RCC 7860 (cell line): ENCODE data around the gene CLPX.
"Not testable (repeated sequence)": the region's sequence is repeated elsewhere in the genome, so short reads cannot be mapped to it uniquely, and the experiment has no call there.

ENCODE experiments used
- DNase-seq: peaks from one replicate; pipeline ENCODE4 v3.0.0-alpha.2; 2015; ENCODE audit warnings: low spot score
- FAIRE-seq: peaks from 2 replicates; lab custom pipeline; 2012; peaks lifted over from hg19 to GRCh38; lab: Jason Lieb, UNC

Gene CLPX

GRCh38 chr15:65207280-65207840, 22.2 kb upstream of the CLPX start:
- DNase-seq = no peak
- no peak for FAIRE-seq

- no peak for FAIRE-seq
Observed at GRCh38 chr15:65206750-65207149, 21.6 kb upstream of the CLPX start.

GRCh38 chr15:65204931-65205660, 20.0 kb upstream of the CLPX start:
- FAIRE-seq = no peak

More at GRCh38 chr15:65206750-65207149, 21.6 kb upstream of the CLPX start:
- DNase-seq = no peak

GRCh38 chr15:65204236-65204930, 19.2 kb upstream of the CLPX start:
- DNase-seq (peak; percentile 7), FAIRE-seq (no peak)

More at GRCh38 chr15:65204931-65205660, 20.0 kb upstream of the CLPX start:
- DNase-seq = no peak

- FAIRE-seq = no peak
- no peak for DNase-seq
Observed at GRCh38 chr15:65201918-65202317, 16.8 kb upstream of the CLPX start.

- FAIRE-seq = no peak
Observed at GRCh38 chr15:65198571-65198970, 13.4 kb upstream of the CLPX start.

GRCh38 chr15:65197337-65197645, 12.1 kb upstream of the CLPX start:
- FAIRE-seq (no peak), DNase-seq (no peak)

More at GRCh38 chr15:65198571-65198970, 13.4 kb upstream of the CLPX start:
- no peak for DNase-seq

GRCh38 chr15:65196637-65197336, 11.6 kb upstream of the CLPX start:
- FAIRE-seq = no peak
- DNase-seq = no peak

- FAIRE-seq (no peak), DNase-seq (no peak)
Observed at GRCh38 chr15:65195548-65195923, 10.4 kb upstream of the CLPX start.

- no peak for FAIRE-seq
- DNase-seq = no peak
Observed at GRCh38 chr15:65194826-65195547, 9.8 kb upstream of the CLPX start.

- no peak for DNase-seq
- no peak for FAIRE-seq
Observed at GRCh38 chr15:65192016-65192415, 6.9 kb upstream of the CLPX start.

GRCh38 chr15:65189102-65189740, 4.1 kb upstream of the CLPX start:
- FAIRE-seq = no peak

GRCh38 chr15:65188472-65188871, 3.3 kb upstream of the CLPX start:
- not testable (repeated sequence) for DNase-seq, FAIRE-seq

More at GRCh38 chr15:65189102-65189740, 4.1 kb upstream of the CLPX start:
- peak; percentile 38 for DNase-seq

GRCh38 chr15:65184305-65184867, 756 bp downstream of the CLPX start:
- FAIRE-seq (no peak), DNase-seq (peak; percentile 30)

- no peak for FAIRE-seq
- DNase-seq = no peak
Observed at GRCh38 chr15:65183865-65184159, 1.3 kb downstream of the CLPX start.

GRCh38 chr15:65182538-65182937, 2.6 kb downstream of the CLPX start:
- DNase-seq (no peak), FAIRE-seq (no peak)

- not testable (repeated sequence) for DNase-seq, FAIRE-seq
Observed at GRCh38 chr15:65181582-65182353, 3.4 kb downstream of the CLPX start.

GRCh38 chr15:65180167-65180566, 5.0 kb downstream of the CLPX start:
- no peak for DNase-seq
- no peak for FAIRE-seq

GRCh38 chr15:65177901-65178300, 7.2 kb downstream of the CLPX start:
- peak; percentile 32 for DNase-seq
- peak; percentile 86 for FAIRE-seq
